ENCODE results near the gene COG8. TPM values are rescaled to one million over a fixed set of nuclear protein-coding genes. Genes with fewer than 3 reads are reported as not detected.

COG8 gene
- total and polyA plus RNA-seq, 2 of the 8 experiments (the other 6 are each of a cell fraction or from before 2014, with no cell fraction given), result 49.1 to 55.6 TPM

DNA sequence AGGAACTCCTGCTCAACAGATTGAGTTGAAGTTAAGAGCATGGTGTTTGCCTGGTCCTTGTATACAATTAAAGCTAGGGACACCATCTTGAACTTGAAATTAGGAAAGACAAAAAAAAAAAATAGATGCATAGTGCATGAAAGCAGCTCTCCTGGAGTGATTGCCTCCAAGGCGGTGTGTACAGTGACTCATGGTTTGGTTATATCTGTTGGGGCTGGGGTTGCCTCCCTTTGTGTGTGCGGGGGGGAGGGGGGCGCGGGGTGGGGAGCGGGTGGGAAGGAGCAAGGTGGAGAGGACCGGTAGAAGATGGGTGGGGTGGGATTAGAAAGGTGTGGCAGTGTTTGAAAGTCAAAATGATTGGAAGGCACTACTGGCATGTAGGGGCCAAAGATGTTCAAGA, 8.9 kb upstream of the COG8 start (continued):
- TF ChIP-seq, protein P1, sequence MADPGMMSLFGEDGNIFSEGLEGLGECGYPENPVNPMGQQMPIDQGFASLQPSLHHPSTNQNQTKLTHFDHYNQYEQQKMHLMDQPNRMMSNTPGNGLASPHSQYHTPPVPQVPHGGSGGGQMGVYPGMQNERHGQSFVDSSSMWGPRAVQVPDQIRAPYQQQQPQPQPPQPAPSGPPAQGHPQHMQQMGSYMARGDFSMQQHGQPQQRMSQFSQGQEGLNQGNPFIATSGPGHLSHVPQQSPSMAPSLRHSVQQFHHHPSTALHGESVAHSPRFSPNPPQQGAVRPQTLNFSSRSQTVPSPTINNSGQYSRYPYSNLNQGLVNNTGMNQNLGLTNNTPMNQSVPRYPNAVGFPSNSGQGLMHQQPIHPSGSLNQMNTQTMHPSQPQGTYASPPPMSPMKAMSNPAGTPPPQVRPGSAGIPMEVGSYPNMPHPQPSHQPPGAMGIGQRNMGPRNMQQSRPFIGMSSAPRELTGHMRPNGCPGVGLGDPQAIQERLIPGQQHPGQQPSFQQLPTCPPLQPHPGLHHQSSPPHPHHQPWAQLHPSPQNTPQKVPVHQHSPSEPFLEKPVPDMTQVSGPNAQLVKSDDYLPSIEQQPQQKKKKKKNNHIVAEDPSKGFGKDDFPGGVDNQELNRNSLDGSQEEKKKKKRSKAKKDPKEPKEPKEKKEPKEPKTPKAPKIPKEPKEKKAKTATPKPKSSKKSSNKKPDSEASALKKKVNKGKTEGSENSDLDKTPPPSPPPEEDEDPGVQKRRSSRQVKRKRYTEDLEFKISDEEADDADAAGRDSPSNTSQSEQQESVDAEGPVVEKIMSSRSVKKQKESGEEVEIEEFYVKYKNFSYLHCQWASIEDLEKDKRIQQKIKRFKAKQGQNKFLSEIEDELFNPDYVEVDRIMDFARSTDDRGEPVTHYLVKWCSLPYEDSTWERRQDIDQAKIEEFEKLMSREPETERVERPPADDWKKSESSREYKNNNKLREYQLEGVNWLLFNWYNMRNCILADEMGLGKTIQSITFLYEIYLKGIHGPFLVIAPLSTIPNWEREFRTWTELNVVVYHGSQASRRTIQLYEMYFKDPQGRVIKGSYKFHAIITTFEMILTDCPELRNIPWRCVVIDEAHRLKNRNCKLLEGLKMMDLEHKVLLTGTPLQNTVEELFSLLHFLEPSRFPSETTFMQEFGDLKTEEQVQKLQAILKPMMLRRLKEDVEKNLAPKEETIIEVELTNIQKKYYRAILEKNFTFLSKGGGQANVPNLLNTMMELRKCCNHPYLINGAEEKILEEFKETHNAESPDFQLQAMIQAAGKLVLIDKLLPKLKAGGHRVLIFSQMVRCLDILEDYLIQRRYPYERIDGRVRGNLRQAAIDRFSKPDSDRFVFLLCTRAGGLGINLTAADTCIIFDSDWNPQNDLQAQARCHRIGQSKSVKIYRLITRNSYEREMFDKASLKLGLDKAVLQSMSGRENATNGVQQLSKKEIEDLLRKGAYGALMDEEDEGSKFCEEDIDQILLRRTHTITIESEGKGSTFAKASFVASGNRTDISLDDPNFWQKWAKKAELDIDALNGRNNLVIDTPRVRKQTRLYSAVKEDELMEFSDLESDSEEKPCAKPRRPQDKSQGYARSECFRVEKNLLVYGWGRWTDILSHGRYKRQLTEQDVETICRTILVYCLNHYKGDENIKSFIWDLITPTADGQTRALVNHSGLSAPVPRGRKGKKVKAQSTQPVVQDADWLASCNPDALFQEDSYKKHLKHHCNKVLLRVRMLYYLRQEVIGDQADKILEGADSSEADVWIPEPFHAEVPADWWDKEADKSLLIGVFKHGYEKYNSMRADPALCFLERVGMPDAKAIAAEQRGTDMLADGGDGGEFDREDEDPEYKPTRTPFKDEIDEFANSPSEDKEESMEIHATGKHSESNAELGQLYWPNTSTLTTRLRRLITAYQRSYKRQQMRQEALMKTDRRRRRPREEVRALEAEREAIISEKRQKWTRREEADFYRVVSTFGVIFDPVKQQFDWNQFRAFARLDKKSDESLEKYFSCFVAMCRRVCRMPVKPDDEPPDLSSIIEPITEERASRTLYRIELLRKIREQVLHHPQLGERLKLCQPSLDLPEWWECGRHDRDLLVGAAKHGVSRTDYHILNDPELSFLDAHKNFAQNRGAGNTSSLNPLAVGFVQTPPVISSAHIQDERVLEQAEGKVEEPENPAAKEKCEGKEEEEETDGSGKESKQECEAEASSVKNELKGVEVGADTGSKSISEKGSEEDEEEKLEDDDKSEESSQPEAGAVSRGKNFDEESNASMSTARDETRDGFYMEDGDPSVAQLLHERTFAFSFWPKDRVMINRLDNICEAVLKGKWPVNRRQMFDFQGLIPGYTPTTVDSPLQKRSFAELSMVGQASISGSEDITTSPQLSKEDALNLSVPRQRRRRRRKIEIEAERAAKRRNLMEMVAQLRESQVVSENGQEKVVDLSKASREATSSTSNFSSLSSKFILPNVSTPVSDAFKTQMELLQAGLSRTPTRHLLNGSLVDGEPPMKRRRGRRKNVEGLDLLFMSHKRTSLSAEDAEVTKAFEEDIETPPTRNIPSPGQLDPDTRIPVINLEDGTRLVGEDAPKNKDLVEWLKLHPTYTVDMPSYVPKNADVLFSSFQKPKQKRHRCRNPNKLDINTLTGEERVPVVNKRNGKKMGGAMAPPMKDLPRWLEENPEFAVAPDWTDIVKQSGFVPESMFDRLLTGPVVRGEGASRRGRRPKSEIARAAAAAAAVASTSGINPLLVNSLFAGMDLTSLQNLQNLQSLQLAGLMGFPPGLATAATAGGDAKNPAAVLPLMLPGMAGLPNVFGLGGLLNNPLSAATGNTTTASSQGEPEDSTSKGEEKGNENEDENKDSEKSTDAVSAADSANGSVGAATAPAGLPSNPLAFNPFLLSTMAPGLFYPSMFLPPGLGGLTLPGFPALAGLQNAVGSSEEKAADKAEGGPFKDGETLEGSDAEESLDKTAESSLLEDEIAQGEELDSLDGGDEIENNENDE (IDR thresholded peaks at IDR 0.05; ENCODE audit: insufficient replicate concordance, low read length), result no peak
- TF ChIP-seq SIN3A (conservative IDR thresholded peaks at IDR 0.05 in 1 of 2, IDR thresholded peaks at IDR 0.05 in 1 of 2; ENCODE audit: low read depth in 1 of 2, low read length in 2 of 2), result no peak
- no peak for TF ChIP-seq YY1 (IDR thresholded peaks at IDR 0.05; ENCODE audit: low read depth, low read length)
- no peak for TF ChIP-seq GTF2F1 (IDR thresholded peaks at IDR 0.05; ENCODE audit: borderline replicate concordance, low read depth, low read length)
- TF ChIP-seq SIX5 (IDR thresholded peaks at IDR 0.05; ENCODE audit: low read depth, low read length), result no peak
- no peak for TF ChIP-seq SIRT6 (IDR thresholded peaks at IDR 0.05; ENCODE audit: low read length)
- TF ChIP-seq BRCA1 (IDR thresholded peaks at IDR 0.05; ENCODE audit: low read depth, low read length), result no peak
- no peak for TF ChIP-seq NANOG (IDR thresholded peaks at IDR 0.05; ENCODE audit: insufficient read depth, low read depth, low read length, poor library complexity, severe bottlenecking)
- TF ChIP-seq BACH1 (IDR thresholded peaks at IDR 0.05; ENCODE audit: low read length), result no peak
- no peak for TF ChIP-seq SP4 (IDR thresholded peaks at IDR 0.05; ENCODE audit: low read length)
- no peak for TF ChIP-seq POLR2AphosphoS5 (IDR thresholded peaks at IDR 0.05; ENCODE audit: low read depth, low read length)
- TF ChIP-seq, protein P2, sequence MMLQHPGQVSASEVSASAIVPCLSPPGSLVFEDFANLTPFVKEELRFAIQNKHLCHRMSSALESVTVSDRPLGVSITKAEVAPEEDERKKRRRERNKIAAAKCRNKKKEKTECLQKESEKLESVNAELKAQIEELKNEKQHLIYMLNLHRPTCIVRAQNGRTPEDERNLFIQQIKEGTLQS (IDR thresholded peaks at IDR 0.05; ENCODE audit: insufficient read depth, low read depth, low read length), result no peak
